ENCODE measurements around the gene OR2C1.

Gene OR2C1

DNA sequence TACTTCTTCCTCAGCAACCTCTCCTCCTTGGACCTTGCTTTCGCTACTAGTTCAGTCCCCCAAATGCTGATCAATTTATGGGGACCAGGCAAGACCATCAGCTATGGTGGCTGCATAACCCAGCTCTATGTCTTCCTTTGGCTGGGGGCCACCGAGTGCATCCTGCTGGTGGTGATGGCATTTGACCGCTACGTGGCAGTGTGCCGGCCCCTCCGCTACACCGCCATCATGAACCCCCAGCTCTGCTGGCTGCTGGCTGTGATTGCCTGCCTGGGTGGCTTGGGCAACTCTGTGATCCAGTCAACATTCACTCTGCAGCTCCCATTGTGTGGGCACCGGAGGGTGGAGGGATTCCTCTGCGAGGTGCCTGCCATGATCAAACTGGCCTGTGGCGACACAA, 429 bp downstream of the OR2C1 start:
- peaks cover 50% of the 10 kb centered on the region for H3K27me3 Mint-ChIP-seq (ENCODE audit: low read depth, poor library complexity)
- H3K9me3 Mint-ChIP-seq, result peaks cover 58% of the 10 kb centered on the region
- no peaks in the 10 kb centered on the region for H3K4me1 Mint-ChIP-seq
- H3K27ac Mint-ChIP-seq, result no peak overlapping the region
- no peaks in the 10 kb centered on the region for H3K36me3 Mint-ChIP-seq (ENCODE audit: low read depth)
- DNase-seq, result no peak
- TF ChIP-seq, protein P1, sequence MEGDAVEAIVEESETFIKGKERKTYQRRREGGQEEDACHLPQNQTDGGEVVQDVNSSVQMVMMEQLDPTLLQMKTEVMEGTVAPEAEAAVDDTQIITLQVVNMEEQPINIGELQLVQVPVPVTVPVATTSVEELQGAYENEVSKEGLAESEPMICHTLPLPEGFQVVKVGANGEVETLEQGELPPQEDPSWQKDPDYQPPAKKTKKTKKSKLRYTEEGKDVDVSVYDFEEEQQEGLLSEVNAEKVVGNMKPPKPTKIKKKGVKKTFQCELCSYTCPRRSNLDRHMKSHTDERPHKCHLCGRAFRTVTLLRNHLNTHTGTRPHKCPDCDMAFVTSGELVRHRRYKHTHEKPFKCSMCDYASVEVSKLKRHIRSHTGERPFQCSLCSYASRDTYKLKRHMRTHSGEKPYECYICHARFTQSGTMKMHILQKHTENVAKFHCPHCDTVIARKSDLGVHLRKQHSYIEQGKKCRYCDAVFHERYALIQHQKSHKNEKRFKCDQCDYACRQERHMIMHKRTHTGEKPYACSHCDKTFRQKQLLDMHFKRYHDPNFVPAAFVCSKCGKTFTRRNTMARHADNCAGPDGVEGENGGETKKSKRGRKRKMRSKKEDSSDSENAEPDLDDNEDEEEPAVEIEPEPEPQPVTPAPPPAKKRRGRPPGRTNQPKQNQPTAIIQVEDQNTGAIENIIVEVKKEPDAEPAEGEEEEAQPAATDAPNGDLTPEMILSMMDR (IDR thresholded peaks at IDR 0.05), result no peak
- H3K4me3 Mint-ChIP-seq, result no peak overlapping the region

DNA sequence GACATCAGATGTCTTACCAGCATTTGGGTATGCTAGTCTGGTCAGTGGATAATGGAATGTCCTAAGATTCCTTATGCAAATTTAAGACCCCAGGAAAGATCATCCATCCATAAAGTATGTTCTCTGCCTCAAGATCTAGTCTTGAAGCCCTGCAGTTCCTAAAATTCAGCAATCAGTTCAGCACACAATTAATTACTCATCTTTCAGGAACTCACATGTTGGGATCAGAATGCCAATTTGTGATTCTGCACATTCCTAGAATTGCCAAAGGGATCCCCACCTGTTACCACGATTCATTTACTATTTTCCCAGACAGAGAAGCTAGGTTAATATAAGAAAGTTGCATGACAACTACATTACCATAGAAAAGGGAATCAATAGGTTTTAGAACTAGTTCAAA, 3.2 kb downstream of the OR2C1 start:
- Mint-ChIP-seq H3K27me3 (ENCODE audit: low read depth, poor library complexity) (peaks cover 48% of the 10 kb centered on the region), H3K36me3 (ENCODE audit: low read depth) (no peaks in the 10 kb centered on the region), H3K27ac (no peak overlapping the region), H3K9me3 (peaks cover 48% of the 10 kb centered on the region), H3K4me1 (no peaks in the 10 kb centered on the region), H3K4me3 (no peak overlapping the region)
- DNase-seq, result no peak
- TF ChIP-seq, protein P1 (IDR thresholded peaks at IDR 0.05), result no peak

DNA sequence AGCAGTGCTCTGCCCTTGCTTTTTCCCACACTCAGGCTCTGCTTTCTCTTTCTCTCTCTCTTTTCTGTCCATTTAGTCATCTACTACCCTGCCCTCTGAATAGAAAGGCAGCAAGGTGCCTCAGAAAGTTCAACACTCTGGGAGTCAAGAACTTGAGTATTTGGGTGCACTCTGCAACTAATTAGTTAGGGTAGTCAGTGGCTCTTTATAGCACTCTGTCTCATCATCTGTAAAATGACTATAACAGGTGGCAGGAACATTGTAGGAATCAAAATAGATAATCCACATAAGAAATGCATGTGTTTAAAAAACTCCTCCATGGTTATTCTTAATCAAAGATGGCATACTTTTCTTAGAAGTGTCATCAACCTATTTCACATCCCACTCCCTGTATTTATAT, 7.2 kb downstream of the OR2C1 start:
- H3K36me3 Mint-ChIP-seq (ENCODE audit: low read depth), result no peaks in the 10 kb centered on the region
- H3K4me1 Mint-ChIP-seq, result no peaks in the 10 kb centered on the region
- no peak overlapping the region for H3K4me3 Mint-ChIP-seq
- no peak for DNase-seq
- peaks cover 44% of the 10 kb centered on the region for H3K27me3 Mint-ChIP-seq (ENCODE audit: low read depth, poor library complexity)
- TF ChIP-seq, protein P1 (IDR thresholded peaks at IDR 0.05), result no peak
- H3K9me3 Mint-ChIP-seq, result peaks cover 44% of the 10 kb centered on the region
- no peak overlapping the region for H3K27ac Mint-ChIP-seq

DNA sequence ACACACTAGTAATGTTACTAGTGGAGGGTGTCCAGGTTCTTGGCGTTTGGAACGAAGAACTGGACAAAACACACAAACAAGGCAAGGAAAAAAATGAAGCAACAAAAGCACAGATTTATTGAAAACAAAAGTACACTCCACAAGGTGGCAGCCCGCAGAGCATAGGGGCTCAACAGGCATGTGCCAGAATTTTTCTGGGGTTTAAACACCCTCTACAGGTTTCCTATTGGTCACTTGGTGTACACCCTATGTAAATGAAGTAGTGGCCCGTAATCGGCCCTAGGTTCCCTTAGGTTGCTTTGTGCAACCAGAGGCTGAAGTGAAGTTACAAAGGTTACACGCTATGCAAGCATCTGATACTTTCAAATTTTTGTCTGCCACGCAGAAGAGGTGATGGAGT, 8.1 kb downstream of the OR2C1 start:
- DNase-seq, result no peak
- TF ChIP-seq, protein P1 (IDR thresholded peaks at IDR 0.05), result no peak
- no peaks in the 10 kb centered on the region for H3K36me3 Mint-ChIP-seq (ENCODE audit: low read depth)
- peaks cover 44% of the 10 kb centered on the region for H3K27me3 Mint-ChIP-seq (ENCODE audit: low read depth, poor library complexity)
- H3K27ac Mint-ChIP-seq, result no peak overlapping the region
- H3K9me3 Mint-ChIP-seq, result peaks cover 44% of the 10 kb centered on the region
- H3K4me3 Mint-ChIP-seq, result no peak overlapping the region
- H3K4me1 Mint-ChIP-seq, result no peaks in the 10 kb centered on the region

DNA sequence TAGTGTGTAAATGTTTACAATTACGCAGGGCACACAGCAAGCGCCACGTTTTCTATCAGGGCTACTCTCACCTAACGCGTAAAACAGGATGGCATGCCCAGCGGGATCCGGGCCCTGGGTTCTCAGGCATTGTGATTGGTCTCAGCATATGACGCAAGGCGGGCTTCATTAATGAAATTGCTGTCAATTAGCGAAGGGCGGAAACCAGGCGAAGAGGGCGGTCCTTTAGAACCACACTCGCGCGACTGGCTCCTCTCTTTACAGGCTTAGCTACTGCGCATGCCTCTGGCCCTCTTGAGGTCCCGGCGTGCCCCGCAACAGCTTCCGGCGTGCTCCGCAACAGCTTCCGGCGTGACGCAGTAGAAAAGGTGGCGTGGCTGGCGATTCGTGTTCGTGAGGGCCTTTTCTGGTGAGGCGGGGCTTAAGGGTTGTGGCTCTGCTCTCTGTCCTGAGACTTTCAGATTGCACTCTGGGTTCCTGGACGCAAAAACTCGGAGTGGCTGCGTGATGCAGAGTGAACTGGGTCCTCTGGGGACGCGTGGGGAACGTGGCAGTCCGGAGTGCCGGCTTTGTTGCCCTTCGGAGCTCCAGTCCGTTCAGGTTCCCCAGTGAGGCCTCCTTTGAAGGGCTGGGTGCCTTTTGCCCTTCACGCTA, 9.2 kb downstream of the OR2C1 start:
- Mint-ChIP-seq H3K4me1 (no peaks in the 10 kb centered on the region), H3K4me3 (no peak overlapping the region), H3K9me3 (peaks cover 38% of the 10 kb centered on the region), H3K36me3 (ENCODE audit: low read depth) (no peaks in the 10 kb centered on the region), H3K27ac (no peak overlapping the region), H3K27me3 (ENCODE audit: low read depth, poor library complexity) (peaks cover 33% of the 10 kb centered on the region)
- DNase-seq, result no peak
- TF ChIP-seq, protein P1 (IDR thresholded peaks at IDR 0.05), result no peak

DNA sequence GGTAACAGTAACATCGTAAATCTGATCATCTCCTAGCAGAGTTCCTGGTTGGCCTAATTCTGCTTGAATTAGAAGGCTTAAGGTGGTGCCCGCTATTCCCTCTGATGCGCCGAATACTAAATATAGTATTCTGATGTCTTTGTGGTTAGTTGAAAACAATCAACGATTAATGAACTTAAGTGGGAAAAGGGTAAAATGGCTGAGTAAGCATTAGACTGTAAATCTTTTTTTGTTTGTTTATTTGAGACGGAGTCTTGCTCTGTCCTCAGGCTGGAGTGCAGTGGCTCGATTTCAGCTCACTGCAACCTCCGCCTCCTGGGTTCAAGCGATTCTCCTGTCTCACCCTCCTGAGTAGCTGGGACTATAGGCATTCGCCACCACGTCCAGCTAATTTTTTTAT, 13.4 kb downstream of the OR2C1 start:
- DNase-seq, result no peak
- H3K9me3 Mint-ChIP-seq, result peaks cover 34% of the 10 kb centered on the region
- TF ChIP-seq, protein P1 (IDR thresholded peaks at IDR 0.05), result no peak
- no peaks in the 10 kb centered on the region for H3K4me1 Mint-ChIP-seq
- no peaks in the 10 kb centered on the region for H3K36me3 Mint-ChIP-seq (ENCODE audit: low read depth)
- peaks cover 12% of the 10 kb centered on the region for H3K27me3 Mint-ChIP-seq (ENCODE audit: low read depth, poor library complexity)
- no peak overlapping the region for H3K27ac Mint-ChIP-seq
- H3K4me3 Mint-ChIP-seq, result no peak overlapping the region
